Gastroesophageal sphincter (tissue), 3 donors: ENCODE measurements around the gene CCSER1.

Experiments used
- CTCF ChIP-seq, 4 experiments: fragments of 200-600 bp in 2 of 4; fragments of 450-650 bp in 2 of 4; sonication (generic) in 1 of 4; IDR thresholded peaks; one replicate each; pipeline ENCODE4 v1.5.1; 2017 to 2019; ENCODE audit warnings: antibody characterized with exemption in 4 of 4, mild to moderate bottlenecking in 2 of 4, moderate library complexity in 2 of 4
- POLR2A ChIP-seq, 2 donors: fragments of 450-650 bp; IDR thresholded peaks; one replicate each; pipeline ENCODE4 v1.6.1; 2017; ENCODE audit warnings: antibody characterized with exemption in 2 of 2, mild to moderate bottlenecking in 2 of 2, moderate library complexity in 1 of 2

- TF ChIP-seq CTCF (IDR thresholded peaks at IDR 0.05) (no peak), POLR2A (IDR thresholded peaks at IDR 0.05) (no peak)
Measured at GRCh38 chr4:91611782-91612181, 1484.6 kb downstream of the CCSER1 start.
